ENCODE measurements around the gene TTYH3. TPM values are rescaled to one million over a fixed set of nuclear protein-coding genes. Genes with fewer than 3 reads are reported as not detected.

Gene TTYH3
- total RNA-seq, 1 experiment from 2014 or later: 187 TPM

GRCh38 chr7:2594599-2594998 is 37.2 kb upstream of the TTYH3 start:
- no TSS peak for BruUV-seq (replicated peaks)
- CTCF ChIA-PET: no interaction called here
- no peak for TF ChIP-seq CTCF (IDR thresholded peaks at IDR 0.05; ENCODE audit: unreplicated experiment)
- Mint-ChIP-seq H3K4me1 (ENCODE audit: low read depth, unreplicated experiment) (no peaks in the 10 kb centered on the region), H3K4me3 (ENCODE audit: low read depth, unreplicated experiment) (no peak overlapping the region), H3K9me3 (ENCODE audit: low read depth, unreplicated experiment) (no peaks in the 10 kb centered on the region), H3K27me3 (ENCODE audit: unreplicated experiment) (no peaks in the 10 kb centered on the region), H3K27ac (ENCODE audit: unreplicated experiment) (no peak overlapping the region), H3K36me3 (ENCODE audit: insufficient read depth, unreplicated experiment) (peaks cover 86% of the 10 kb centered on the region)
- intact Hi-C loops (cut with micrococcal nuclease; ENCODE audit: unreplicated experiment): no loop called here
- no peak for DNase-seq

- no peaks in the 10 kb centered on the region for H3K4me1 Mint-ChIP-seq (ENCODE audit: low read depth, unreplicated experiment)
- peaks cover 88% of the 10 kb centered on the region for H3K36me3 Mint-ChIP-seq (ENCODE audit: insufficient read depth, unreplicated experiment)
- CTCF ChIA-PET: interaction anchor here (0.6 kb wide), 1 partner anchor 38 kb away, joined by 3 read pairs; no protein-coding TSS in a partner anchor
- BruUV-seq (replicated peaks): no TSS peak
- no peak overlapping the region for H3K4me3 Mint-ChIP-seq (ENCODE audit: low read depth, unreplicated experiment)
- TF ChIP-seq CTCF (IDR thresholded peaks at IDR 0.05; ENCODE audit: unreplicated experiment): no peak
- no peaks in the 10 kb centered on the region for H3K9me3 Mint-ChIP-seq (ENCODE audit: low read depth, unreplicated experiment)
- no peaks in the 10 kb centered on the region for H3K27me3 Mint-ChIP-seq (ENCODE audit: unreplicated experiment)
- intact Hi-C loops (cut with micrococcal nuclease; ENCODE audit: unreplicated experiment): no loop called here
- no peak overlapping the region for H3K27ac Mint-ChIP-seq (ENCODE audit: unreplicated experiment)
- no peak for DNase-seq
Observed at GRCh38 chr7:2595258-2595860, 36.4 kb upstream of the TTYH3 start.

- Mint-ChIP-seq H3K27ac (ENCODE audit: unreplicated experiment) (no peak overlapping the region), H3K9me3 (ENCODE audit: low read depth, unreplicated experiment) (no peaks in the 10 kb centered on the region), H3K4me1 (ENCODE audit: low read depth, unreplicated experiment) (no peaks in the 10 kb centered on the region), H3K4me3 (ENCODE audit: low read depth, unreplicated experiment) (no peak overlapping the region), H3K27me3 (ENCODE audit: unreplicated experiment) (no peaks in the 10 kb centered on the region), H3K36me3 (ENCODE audit: insufficient read depth, unreplicated experiment) (peaks cover 87% of the 10 kb centered on the region)
- no TSS peak for BruUV-seq (replicated peaks)
- intact Hi-C loops (cut with micrococcal nuclease; ENCODE audit: unreplicated experiment): no loop called here
- CTCF ChIA-PET: interaction anchor here (0.6 to 0.7 kb wide), 2 partner anchors 12 to 80 kb away, joined by 3 to 4 read pairs; no protein-coding TSS in a partner anchor
- TF ChIP-seq CTCF (IDR thresholded peaks at IDR 0.05; ENCODE audit: unreplicated experiment): no peak
- DNase-seq: no peak
Observed at GRCh38 chr7:2596464-2597272, 35.1 kb upstream of the TTYH3 start.

GRCh38 chr7:2597273-2597640 is 34.5 kb upstream of the TTYH3 start:
- H3K36me3 Mint-ChIP-seq (ENCODE audit: insufficient read depth, unreplicated experiment): peaks cover 88% of the 10 kb centered on the region
- CTCF ChIA-PET: no interaction called here
- intact Hi-C loops (cut with micrococcal nuclease; ENCODE audit: unreplicated experiment): no loop called here
- no peaks in the 10 kb centered on the region for H3K27me3 Mint-ChIP-seq (ENCODE audit: unreplicated experiment)
- DNase-seq: no peak
- TF ChIP-seq CTCF (IDR thresholded peaks at IDR 0.05; ENCODE audit: unreplicated experiment): no peak
- no peaks in the 10 kb centered on the region for H3K9me3 Mint-ChIP-seq (ENCODE audit: low read depth, unreplicated experiment)
- H3K27ac Mint-ChIP-seq (ENCODE audit: unreplicated experiment): no peak overlapping the region
- H3K4me3 Mint-ChIP-seq (ENCODE audit: low read depth, unreplicated experiment): no peak overlapping the region
- BruUV-seq (replicated peaks): no TSS peak
- H3K4me1 Mint-ChIP-seq (ENCODE audit: low read depth, unreplicated experiment): no peaks in the 10 kb centered on the region

Data from Calu3 (cell line).